HCEC 1CT (cell line): ENCODE measurements around the gene UBXN1.
"Not testable (repeated sequence)": the region's sequence is repeated elsewhere in the genome, so short reads cannot be mapped to it uniquely, and the experiment has no call there.

ENCODE experiments used
- DNase-seq: peaks from one replicate; pipeline ENCODE4 v3.0.0-alpha.2; 2017

Gene UBXN1

DNA sequence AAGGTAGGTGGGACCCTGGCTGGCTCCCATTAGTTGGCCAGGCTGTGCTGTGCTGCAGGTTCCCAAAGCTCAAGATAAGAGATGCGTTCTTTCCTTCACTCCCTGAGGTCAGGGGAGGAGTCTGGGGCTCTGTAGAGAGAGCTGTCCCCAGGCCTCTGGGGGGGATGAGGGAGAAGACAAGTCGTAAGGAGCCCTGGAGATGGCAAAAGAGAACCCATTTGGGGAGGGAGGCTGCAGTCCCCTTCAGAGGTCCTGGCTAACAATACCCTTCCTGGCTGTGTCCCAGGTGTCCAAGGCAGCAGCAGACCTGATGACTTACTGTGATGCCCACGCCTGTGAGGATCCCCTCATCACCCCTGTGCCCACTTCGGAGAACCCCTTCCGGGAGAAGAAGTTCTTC is 29.5 kb upstream of the UBXN1 start:
- DNase-seq, result no peak

DNA sequence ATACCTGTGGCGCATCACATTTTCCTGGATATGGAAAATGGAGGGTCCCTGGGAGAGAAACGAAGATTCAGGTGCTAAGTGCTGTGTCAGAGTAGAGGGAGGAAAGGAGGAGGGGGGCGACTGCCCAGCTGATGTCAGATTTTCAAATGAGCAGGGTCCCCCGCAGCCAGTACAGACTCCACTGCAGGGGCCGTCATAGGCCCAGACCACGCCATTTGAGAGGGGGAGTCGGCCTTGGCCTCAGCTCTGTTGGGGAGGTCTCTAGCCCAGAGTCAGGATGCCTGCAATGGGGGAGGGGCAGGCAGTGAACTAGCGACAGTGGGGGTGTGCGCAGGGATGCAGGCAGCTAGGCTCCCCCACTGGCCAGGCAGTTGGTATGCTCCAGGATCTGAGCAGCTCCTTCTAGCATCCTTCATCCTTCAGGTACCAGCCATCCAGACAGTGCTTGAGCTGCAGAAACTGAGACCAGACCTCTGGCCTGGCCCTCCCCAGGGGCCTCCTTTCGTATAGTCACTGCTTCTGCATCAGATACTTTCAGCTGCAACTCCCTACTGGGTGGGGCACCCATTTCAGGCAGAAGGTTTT is 28.5 kb upstream of the UBXN1 start, which contains the start of the genes BSCL2 and GNG3:
BSCL2 (minus strand) TSS at position 148 of the 585 bp plus-strand sequence. CDS start 229 bp downstream, outside the sequence.
GNG3 (plus strand) TSS at position 400 of the 585 bp plus-strand sequence. CDS start 620 bp downstream, outside the sequence.
- DNase-seq, result no peak

DNA sequence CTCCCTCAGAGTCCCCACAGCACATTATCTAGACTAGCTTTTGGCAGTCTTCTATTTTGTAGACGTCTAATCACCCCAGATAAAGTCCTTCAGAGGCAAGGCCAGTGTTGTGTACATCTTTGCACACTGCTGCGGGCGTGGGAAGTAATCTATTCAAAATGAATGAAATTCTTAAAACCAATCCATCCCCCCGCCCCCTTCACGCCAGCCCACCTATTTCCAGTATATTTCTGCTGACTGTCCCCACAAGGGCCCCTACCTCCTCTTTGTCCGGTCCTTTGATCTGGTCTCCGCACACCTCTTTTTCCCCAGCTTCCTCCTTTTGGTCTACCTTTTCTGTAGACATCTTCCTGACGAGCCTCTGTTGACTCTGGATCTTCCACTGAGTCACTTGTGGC is 28.0 kb upstream of the UBXN1 start:
- no peak for DNase-seq

DNA sequence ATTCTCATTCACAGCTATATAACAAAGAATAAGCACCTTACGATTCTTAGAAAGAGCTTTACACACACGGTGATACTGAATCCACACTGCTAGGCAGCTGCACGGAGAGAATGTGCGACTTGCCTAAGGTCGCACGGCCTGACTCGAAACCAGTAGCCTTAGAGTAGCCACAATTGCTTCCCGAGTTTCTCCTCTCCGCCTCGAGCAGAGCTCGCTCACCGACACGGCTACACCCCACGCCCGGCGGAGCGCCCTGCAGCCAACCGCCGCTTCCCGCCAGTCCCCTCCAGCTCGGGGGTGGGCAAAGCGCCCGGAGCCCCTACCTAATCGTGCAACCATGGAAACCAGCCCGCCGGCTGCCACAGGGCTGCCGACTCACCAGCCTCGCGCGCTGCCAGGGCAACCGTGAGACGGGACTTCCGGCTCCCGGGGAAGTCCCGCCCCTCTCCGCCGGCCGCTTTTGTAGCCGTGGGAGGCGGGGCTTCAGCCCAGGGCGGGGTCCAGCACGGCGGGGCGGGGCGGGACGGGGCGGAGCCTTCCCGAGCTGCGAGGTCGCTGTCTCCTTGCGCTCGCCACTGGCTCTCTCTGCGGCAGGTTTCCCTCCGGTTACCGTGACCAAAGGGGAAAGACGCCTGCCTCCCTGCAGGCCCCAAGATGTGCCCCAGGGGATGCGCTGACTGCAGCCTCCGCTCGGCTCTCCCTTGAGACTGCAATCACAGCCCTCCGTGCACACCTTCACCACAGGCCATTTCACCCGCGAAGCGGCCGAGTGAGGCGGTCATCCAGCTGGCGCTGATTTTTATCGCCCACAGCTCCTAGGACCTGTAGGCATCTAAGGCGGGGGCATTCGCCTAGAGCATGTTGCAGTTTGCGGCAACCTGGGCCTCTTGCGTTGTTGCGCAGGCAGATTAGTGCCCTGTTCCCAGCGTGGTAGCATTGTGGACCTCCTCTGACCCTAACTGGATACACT is 27.3 kb upstream of the UBXN1 start:
- peak; percentile 92 for DNase-seq

DNA sequence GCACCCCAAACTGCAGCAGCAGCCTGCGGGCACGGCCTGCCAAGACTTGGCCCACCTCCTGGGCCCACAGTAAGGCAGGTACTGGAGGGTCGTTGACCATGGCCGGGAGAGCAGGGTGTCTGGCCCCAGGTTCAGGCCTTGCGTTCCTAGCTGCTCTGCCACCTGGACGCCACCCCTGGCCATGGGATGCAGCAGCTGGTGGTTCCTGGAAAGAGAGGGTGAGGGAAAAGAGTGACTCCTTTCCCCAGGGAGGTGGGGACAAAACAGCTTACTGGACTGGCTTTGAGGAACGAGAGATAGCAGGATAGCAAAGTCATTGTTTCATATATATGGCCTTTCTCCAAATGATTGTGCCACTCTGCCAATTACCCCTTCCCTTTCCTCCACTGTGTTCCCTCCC is 26.5 kb upstream of the UBXN1 start:
- DNase-seq, result no peak

DNA sequence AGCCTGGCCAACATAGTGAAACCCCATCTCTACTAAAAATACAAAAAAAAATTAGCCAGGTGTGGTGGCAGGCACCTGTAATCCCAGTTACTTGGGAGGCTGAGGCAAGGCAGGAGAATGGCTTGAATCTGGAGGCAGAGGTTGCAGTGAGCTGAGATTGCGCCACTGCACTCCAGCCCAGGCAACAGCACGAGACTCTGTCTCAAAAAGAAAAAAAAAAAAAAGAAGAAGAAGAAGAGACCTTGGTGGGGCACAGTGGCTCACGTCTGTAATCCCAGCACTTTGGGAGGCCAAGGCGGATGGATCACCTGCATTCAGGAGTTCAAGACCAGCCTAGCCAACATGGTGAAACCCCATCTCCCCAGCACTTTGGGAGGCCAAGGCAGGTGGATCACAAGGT is 25.0 kb upstream of the UBXN1 start:
- DNase-seq, result not testable (repeated sequence)

DNA sequence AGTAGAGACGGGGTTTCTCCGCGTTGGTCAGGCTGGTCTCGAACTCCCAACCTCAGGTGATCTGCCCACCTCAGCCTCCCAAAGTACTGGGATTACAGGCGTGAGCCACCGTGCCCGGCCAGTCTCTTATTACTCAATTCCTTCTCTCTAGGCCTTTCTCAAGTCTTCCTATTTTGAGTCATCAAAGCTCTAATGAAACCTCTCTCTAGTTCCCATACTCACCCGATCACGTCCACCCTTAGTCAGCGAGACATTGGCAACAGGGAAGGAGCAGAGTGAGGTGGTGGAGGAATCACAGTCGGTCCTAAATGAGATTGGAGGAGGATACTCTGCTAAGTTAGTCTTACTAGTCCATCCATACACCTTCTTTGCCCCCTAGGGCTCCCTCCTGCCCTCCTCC is 23.4 kb upstream of the UBXN1 start:
- DNase-seq, result no peak

DNA sequence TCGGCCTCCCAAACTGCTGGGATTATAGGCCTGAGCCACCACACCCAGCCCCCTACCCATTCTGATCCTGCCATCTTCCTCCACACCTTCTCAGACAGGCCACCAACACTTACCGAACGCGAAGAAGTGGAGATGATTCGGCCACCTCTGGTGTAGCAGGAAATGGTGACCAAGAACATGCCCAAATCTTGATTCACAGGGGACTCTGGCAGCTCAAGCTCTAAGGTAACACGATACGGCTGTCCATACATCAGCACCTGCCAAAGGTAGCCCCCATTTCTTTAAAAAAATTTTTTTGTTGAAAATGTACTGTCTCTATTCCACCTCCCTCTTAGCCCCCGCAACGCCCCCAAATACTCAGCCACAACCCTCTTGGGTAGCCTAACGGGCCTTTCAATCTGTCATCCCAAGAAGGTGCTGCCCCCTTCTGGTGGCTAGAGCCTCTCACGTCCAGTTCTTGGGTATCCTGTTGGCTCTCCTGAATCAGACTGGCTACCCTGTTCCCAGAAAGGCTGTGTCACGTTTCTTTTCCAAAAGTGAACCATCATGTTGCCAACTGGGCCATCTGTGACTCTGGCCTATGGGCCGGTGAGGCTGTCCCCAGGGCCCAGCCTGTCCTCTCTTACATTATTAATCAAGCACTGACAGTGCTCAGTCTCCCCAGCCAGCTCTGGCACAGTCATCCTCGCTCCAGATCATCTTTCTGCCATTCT is 15.7 kb upstream of the UBXN1 start:
- peak; percentile 74 for DNase-seq

DNA sequence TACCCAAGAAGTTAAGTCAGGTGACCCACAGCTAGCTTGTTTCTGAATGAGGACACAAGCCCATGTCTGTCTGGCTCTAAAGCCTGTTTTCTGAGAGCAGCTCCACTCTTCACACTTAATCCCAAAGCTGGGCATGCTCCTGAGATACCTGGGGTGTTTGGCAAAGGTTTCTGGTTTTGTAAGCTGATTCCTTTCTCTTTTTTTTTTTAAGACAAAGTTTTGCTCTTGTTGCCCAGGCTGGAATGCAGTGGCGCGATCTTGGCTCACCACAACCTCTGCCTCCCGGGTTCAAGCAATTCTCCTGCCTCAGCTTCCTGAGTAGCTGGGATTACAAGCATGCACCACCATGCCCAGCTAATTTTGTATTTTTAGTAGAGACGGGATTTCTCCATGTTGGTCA is 14.8 kb upstream of the UBXN1 start:
- DNase-seq, result not testable (repeated sequence)

DNA sequence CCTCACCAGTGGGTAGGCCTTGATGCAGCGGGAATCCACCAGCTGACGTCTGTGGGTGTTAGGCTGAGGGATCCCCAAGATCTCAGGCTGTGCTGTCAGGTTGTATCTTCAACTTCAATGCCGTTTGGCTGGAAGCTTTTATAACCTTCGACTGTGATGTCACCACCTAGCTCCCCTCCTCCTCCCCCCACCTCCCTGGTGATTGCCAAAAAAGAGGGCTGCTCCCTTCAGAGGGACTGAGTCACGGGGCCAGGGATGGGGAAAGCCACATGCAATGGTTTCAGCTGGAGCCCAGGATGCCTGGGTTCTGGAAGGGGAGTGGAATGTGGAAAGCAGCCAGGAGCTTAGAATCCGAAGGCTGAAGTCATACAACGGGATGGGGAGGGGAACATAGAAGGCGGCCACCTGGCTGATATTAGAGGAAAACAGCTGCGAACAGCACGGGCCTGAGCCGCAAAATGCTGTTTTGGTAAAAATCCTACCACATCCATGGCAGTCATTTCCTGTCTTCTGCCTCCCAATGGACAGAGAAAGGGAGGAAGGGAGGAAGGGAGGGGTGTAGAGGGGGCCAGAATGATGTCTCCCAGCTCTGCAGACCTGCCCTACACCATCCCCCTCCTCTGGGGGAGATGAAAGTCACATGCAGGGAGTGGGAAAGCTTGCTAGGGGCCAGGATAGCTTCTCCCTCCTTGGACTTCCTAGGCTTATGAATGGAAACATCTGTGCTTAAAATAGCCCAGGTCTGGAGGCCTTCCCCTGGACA is 10.7 kb upstream of the UBXN1 start, which contains the start of gene LRRN4CL:
LRRN4CL (minus strand) TSS at position 110 of the 763 bp plus-strand sequence. CDS start 1,022 bp downstream, outside the sequence.
- peak; percentile 95 for DNase-seq

DNA sequence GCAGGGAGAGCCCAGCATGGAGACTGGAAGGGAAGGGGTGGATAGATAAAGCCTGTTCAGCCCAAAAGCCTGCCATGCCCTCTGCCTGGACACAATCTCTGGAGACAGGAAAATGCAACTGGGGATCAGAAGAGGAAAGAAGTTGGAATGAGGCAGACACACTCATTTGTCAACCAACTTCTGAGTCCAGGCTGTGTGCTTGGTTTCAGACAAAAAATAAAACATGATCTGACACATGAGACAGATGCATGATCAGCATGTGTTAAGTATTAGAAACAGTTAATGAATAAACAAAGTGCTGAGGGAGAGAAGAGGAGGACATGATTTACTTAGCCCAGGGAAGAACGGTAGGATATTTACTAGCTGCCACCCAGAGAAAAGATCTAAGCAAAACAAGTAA is 9.6 kb upstream of the UBXN1 start:
- DNase-seq, result no peak

DNA sequence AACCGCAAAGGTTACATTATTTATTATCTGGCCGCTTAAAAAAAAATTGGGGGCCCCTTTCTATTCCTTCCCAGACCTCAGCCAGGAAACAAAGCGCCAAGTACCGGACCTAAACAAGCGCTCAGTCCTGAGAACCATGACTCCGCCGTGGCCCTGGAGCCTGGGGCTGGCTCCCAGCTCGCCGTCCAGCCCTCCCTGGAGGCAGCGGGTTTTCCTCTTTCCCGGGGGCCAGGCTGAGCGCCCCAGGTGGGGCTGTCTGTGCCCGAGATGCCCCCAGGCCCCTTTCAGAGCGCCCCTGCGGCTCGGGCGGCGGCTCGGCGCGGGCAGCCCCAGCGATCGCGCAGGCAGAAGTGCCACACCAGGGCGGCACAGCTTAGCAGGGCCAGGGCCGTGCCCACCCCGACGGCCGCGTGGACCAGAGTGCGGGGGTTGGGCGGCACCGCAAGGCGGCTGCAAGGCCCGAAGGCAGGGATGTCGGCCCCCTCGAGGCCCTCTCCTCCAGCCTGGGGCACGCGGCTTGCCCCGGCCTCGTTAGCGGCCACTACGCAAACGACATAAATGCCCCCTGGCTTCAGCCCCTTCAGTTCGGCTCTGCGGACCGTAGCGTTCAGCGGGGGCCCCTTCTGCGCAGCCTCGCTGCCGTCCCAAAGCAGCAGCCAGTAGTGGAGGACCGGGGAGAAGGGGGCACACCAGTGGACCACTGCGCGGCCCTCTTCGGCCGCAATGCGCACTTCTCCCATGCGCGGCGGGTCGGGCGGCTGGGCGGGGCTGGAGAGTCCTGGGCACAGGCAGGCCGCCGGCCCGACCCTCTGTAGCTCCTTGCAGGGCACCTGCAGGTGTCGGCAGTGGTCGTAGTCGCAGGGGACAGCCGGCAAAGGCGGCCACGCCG is 8.9 kb upstream of the UBXN1 start:
- no peak for DNase-seq

DNA sequence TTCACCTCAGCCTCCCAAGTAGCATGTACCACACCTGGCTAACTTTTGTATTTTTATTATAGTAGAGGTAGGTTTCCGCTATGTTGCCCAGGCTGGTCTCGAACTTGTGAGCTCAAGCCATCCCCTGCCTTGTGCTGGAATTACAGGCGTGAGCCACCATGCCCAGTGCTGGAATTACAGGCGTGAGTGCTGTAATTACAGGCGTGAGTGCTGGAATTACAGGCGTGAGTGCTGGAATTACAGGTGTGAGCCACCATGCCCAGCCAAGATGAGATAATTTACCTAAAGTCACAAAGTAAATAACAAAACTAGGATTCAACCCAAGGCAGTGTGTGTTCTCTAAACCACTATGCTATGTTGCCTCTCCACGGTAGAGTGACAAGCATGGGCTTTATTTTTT is 3.6 kb upstream of the UBXN1 start:
- DNase-seq, result no peak

DNA sequence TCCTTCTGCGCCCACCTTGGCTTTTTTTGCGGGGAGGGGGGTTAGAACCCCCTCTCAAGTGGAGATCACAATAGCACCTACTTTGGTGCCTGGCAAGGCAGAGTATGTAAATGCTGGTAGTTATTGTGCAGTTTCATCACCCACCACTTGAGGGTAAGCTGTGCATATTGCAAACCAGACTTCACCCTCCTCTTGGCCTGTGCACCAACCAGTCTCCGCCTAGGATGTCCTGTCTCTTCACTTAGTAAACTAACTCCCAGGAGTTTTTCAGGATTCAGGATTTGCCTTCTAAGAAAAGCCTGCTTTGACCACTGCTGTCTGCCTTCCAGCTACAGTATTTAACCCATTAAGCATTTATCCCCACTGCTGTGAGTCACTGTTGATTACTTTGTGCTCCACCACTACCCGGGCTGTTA is 2.0 kb upstream of the UBXN1 start:
- DNase-seq, result peak; percentile 79

DNA sequence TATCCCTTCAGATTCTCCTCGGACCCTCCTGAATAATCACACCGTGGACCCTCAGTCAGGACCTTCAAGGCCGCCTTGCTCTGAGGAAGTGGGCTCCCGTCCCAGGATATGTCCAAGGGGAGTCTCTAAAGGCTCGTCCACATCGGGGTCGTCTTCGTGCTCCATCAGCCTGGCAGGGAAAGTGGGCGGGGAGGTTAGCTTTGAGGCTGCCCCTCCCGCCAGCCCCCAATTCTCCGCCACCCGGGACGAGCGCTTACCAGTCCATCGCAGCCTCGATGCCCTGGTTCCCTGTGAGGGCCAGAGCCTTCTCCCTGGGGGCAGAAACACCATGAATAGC is 472 bp downstream of the UBXN1 start:
- DNase-seq, result no peak

DNA sequence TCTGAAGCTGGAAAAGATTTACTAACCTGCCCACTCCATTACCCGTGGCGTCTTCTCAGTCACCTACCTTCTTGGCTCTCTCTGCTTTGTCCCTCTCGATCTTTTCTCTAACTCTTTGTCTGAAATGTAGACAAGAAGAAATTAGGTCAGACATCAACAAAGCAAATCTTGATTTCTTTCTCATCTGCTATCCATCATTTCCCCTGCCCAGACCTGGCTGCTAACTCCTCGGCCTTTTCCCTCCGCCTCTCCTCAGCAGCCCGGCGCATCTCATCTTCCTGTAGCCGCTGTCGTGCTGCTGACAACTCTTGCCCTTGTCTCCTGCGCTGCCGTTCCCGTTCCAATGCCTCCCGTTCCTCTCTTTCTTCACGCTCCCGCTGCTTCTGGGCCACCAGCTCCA is 1.2 kb downstream of the UBXN1 start:
- no peak for DNase-seq

DNA sequence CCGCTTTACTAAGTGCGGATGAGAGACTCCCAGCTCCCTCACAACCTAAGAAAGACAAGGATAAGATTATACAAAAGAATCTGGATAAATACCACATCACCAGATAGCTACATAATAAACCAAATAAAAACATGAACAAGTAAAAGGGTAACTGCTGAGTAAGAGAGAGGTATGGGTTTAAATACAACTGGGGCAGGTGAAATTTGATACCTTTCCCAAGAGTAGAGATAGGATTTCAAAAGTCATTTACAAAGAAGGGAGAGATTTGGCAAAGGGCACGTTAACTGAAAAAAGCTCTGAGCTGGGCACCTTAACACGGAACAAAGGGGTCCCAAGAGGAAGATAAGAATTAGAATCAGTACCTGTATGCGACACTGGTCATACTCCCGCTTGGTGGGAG is 1.7 kb downstream of the UBXN1 start:
- DNase-seq, result no peak

DNA sequence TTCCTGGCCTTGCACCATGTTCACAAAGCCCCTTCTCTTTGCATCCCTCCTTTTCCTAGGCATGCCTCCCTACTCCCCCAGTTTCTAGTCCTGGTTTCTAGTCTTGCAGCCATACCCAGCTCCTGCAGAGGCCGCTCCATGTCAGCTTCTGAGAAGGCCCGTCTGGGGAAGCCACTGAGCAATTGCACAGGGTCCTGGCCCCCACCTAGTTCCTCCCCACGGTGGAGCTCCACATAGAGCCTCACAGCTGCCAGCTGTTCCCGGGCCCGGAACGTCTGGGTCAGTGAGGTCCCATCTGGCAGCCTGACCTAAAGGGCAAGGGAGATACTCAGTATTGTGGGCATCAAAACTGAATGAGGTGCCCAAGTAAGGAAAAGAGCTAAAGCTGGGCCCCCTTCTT is 2.2 kb downstream of the UBXN1 start:
- no peak for DNase-seq

DNA sequence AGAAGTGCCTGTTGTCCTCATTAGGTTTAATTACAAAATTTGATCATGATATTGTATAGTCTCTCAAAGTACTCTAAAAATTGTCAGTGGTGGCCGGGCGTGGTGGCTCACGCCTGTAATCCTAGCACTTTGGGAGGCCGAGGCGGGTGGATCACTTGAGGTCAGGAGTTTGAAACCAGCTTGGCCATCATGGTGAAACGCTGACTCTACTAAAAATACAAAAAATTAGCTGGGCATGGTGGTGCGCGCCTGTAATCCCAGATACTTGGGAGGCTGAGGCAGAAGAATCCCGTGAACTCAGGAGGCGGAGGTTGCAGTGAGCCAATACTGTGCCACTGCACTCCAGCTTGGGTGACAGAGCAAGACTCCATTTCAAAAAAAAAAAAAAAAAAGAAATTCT is 3.5 kb downstream of the UBXN1 start:
- not testable (repeated sequence) for DNase-seq

DNA sequence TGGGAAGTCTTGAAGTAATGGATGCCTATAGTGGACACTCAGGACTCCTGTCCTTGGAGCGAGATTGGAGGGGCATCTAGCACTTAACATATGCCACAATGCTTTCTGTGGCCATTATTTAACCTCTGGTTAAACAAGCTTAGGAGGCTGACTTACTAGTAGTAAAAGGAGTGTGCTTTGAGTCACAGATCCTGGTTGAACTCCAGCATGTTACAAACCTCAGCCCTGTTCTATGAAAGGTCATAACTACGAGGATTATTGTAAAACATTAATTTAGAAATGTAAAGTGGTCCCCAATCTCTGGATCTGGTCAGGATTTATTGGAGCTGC is 5.7 kb downstream of the UBXN1 start:
- DNase-seq, result no peak

DNA sequence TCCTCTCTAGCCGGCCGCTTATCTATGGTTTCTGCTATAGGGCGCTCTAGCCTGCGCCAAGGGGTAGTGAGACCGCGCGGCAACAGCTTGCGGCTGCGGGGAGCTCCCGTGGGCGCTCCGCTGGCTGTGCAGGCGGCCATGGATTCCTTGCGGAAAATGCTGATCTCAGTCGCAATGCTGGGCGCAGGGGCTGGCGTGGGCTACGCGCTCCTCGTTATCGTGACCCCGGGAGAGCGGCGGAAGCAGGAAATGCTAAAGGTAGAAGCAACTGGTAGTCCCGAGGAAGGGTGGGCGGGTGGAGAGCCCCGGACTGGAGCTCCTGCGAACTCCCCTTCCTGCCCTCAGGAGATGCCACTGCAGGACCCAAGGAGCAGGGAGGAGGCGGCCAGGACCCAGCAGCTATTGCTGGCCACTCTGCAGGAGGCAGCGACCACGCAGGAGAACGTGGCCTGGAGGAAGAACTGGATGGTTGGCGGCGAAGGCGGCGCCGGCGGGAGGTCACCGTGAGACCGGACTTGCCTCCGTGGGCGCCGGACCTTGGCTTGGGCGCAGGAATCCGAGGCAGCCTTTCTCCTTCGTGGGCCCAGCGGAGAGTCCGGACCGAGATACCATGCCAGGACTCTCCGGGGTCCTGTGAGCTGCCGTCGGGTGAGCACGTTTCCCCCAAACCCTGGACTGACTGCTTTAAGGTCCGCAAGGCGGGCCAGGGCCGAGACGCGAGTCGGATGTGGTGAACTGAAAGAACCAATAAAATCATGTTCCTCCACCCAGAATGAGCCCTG is 7.1 kb downstream of the UBXN1 start, which contains the start of the genes LBHD1 and UQCC3:
LBHD1 (minus strand) TSS at position 660 of the 782 bp plus-strand sequence. CDS start 2,236 bp downstream, outside the sequence.
UQCC3 (plus strand) TSS at position 66 of the 782 bp plus-strand sequence; CDS start at position 139, 73 bp downstream.
- peak; percentile 87 for DNase-seq
